GM21526 (cell line): ENCODE results near the gene LRRK1.

ENCODE experiments used
- ATAC-seq: cut with Tn5 transposase; IDR thresholded peaks from one replicate; pipeline ENCODE4 v1.9.1; 2021; ENCODE audit warnings: moderate library complexity; ENCODE audit not compliant: unreplicated experiment, low FRiP score

The LRRK1 gene

GRCh38 chr15:100891307-100892012, 27.7 kb upstream of the LRRK1 start:
- ATAC-seq, result no peak

GRCh38 chr15:100892013-100892355, 27.2 kb upstream of the LRRK1 start:
- no peak for ATAC-seq

GRCh38 chr15:100893261-100893963, 25.7 kb upstream of the LRRK1 start:
- ATAC-seq, result no peak

- no peak for ATAC-seq
Measured at GRCh38 chr15:100893964-100894295, 25.2 kb upstream of the LRRK1 start.

GRCh38 chr15:100895721-100896120, 23.4 kb upstream of the LRRK1 start:
- ATAC-seq, result no peak

GRCh38 chr15:100897221-100898151, 21.7 kb upstream of the LRRK1 start:
- no peak for ATAC-seq

- no peak for ATAC-seq
Measured at GRCh38 chr15:100898152-100898490, 21.0 kb upstream of the LRRK1 start.

- no peak for ATAC-seq
Measured at GRCh38 chr15:100898661-100899462, 20.3 kb upstream of the LRRK1 start.

- no peak for ATAC-seq
Measured at GRCh38 chr15:100899601-100900000, 19.6 kb upstream of the LRRK1 start.

GRCh38 chr15:100900136-100900794, 18.9 kb upstream of the LRRK1 start:
- ATAC-seq, result no peak

GRCh38 chr15:100900795-100901169, 18.4 kb upstream of the LRRK1 start:
- no peak for ATAC-seq

- no peak for ATAC-seq
Measured at GRCh38 chr15:100901296-100901695, 17.9 kb upstream of the LRRK1 start.

- no peak for ATAC-seq
Measured at GRCh38 chr15:100901702-100902435, 17.3 kb upstream of the LRRK1 start.

- ATAC-seq, result no peak
Measured at GRCh38 chr15:100902436-100903167, 16.6 kb upstream of the LRRK1 start.

- ATAC-seq, result no peak
Measured at GRCh38 chr15:100903168-100903554, 16.0 kb upstream of the LRRK1 start.

- no peak for ATAC-seq
Measured at GRCh38 chr15:100905850-100906249, 13.3 kb upstream of the LRRK1 start.

- ATAC-seq, result no peak
Measured at GRCh38 chr15:100908466-100908865, 10.7 kb upstream of the LRRK1 start.

GRCh38 chr15:100909565-100909964, 9.6 kb upstream of the LRRK1 start:
- no peak for ATAC-seq
